Keratinocyte (primary cell): Measurements from ENCODE around the gene RYR2.

ENCODE experiments used
- EZH2 ChIP-seq: IDR thresholded peaks from one replicate; pipeline ENCODE4 v1.6.1; 2012; ENCODE audit warnings: inconsistent platforms, mild to moderate bottlenecking, low read length, moderate library complexity
- TF ChIP-seq, protein P1 (sequence below), 3 experiments: IDR thresholded peaks in 1 of 3; conservative IDR thresholded peaks in 1 of 3; optimal IDR thresholded peaks in 1 of 3; 2 replicates in 2 of 3; 3 replicates in 1 of 3; pipeline versions ENCODE3 to v1.5.1; 2011; ENCODE audit warnings: low read length in 3 of 3, mild to moderate bottlenecking in 3 of 3, moderate library complexity in 2 of 3, control low read depth in 1 of 3, inconsistent platforms in 1 of 3; ENCODE audit not compliant: insufficient read depth in 2 of 3; ENCODE audit errors: extremely low read depth in 1 of 3

DNA sequence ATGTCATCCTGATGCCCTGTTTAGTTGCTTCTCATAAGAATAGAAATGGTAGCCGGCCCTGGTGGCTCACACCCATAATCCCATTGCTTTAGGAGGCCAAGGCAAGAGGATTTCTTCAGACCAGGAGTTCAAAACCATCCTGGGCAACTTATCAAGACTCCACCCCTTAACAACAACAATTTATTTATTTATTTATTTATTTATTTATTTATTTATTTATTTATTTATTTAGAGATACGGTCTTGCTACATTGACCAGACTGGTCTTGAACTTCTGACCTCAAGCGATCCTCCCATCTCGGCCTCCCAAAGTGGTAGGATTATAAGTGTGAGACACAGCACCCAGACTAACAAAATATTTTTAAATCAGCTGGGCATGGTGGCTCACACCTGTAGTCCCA lies 41.8 kb upstream of the RYR2 start:
- TF ChIP-seq, protein P1, sequence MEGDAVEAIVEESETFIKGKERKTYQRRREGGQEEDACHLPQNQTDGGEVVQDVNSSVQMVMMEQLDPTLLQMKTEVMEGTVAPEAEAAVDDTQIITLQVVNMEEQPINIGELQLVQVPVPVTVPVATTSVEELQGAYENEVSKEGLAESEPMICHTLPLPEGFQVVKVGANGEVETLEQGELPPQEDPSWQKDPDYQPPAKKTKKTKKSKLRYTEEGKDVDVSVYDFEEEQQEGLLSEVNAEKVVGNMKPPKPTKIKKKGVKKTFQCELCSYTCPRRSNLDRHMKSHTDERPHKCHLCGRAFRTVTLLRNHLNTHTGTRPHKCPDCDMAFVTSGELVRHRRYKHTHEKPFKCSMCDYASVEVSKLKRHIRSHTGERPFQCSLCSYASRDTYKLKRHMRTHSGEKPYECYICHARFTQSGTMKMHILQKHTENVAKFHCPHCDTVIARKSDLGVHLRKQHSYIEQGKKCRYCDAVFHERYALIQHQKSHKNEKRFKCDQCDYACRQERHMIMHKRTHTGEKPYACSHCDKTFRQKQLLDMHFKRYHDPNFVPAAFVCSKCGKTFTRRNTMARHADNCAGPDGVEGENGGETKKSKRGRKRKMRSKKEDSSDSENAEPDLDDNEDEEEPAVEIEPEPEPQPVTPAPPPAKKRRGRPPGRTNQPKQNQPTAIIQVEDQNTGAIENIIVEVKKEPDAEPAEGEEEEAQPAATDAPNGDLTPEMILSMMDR (optimal IDR thresholded peaks at IDR 0.05 in 1 of 3, IDR thresholded peaks at IDR 0.05 in 1 of 3, conservative IDR thresholded peaks at IDR 0.05 in 1 of 3; ENCODE audit: extremely low read depth in 1 of 3, insufficient read depth in 2 of 3, low read length in 3 of 3) = no peak
- TF ChIP-seq EZH2 = no peak
